ENCODE data around the gene DAZAP1. TPM values are rescaled to one million over a fixed set of nuclear protein-coding genes. Genes with fewer than 3 reads are reported as not detected.

The DAZAP1 gene
- total RNA-seq, 1 experiment from 2014 or later: 246 TPM

DNA sequence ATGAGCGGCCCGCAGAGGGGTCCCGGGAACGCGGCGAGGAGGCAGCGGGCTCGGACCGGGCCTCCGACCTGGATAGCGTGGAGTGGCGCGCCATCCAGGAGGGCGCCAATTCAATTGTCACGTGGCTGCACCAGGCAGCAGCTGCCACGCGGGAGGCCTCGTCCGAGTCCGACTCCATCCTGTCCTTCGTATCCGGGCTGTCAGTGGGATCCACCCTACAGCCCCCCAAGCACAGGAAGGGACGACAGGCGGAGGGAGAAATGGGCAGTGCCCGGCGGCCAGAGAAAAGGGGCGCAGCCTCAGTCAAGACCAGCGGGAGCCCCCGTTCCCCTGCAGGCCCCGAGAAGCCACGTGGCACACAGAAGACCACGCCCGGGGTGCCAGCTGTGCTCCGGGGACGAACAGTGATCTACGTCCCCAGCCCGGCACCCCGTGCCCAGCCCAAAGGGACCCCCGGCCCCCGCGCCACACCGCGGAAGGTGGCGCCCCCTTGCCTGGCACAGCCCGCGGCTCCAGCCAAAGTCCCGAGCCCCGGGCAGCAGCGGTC, 61.0 kb downstream of the DAZAP1 start:
- H3K4me1 Mint-ChIP-seq (ENCODE audit: insufficient read depth, unreplicated experiment): no peaks in the 10 kb centered on the region
- ChIA-PET CTCF (no interaction called here), POLR2A (interaction anchor here (0.6 kb wide), 1 partner anchor 11 kb away, joined by 3 read pairs; no protein-coding TSS in a partner anchor)
- H3K36me3 Mint-ChIP-seq (ENCODE audit: insufficient read depth, unreplicated experiment): peaks cover 12% of the 10 kb centered on the region
- H3K27me3 Mint-ChIP-seq (ENCODE audit: insufficient read depth, unreplicated experiment): no peaks in the 10 kb centered on the region
- TF ChIP-seq, protein P1, sequence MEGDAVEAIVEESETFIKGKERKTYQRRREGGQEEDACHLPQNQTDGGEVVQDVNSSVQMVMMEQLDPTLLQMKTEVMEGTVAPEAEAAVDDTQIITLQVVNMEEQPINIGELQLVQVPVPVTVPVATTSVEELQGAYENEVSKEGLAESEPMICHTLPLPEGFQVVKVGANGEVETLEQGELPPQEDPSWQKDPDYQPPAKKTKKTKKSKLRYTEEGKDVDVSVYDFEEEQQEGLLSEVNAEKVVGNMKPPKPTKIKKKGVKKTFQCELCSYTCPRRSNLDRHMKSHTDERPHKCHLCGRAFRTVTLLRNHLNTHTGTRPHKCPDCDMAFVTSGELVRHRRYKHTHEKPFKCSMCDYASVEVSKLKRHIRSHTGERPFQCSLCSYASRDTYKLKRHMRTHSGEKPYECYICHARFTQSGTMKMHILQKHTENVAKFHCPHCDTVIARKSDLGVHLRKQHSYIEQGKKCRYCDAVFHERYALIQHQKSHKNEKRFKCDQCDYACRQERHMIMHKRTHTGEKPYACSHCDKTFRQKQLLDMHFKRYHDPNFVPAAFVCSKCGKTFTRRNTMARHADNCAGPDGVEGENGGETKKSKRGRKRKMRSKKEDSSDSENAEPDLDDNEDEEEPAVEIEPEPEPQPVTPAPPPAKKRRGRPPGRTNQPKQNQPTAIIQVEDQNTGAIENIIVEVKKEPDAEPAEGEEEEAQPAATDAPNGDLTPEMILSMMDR (IDR thresholded peaks at IDR 0.05; ENCODE audit: unreplicated experiment): no peak
- BruUV-seq (replicated peaks): no TSS peak
- H3K27ac Mint-ChIP-seq (ENCODE audit: low read depth, unreplicated experiment): no peak overlapping the region
- peak overlapping the region; percentile 48 for H3K4me3 Mint-ChIP-seq (ENCODE audit: unreplicated experiment)
- H3K9me3 Mint-ChIP-seq (ENCODE audit: unreplicated experiment): no peaks in the 10 kb centered on the region
- intact Hi-C loops (cut with micrococcal nuclease): no loop called here
- DNase-seq (ENCODE audit: unreplicated experiment): no peak

DNA sequence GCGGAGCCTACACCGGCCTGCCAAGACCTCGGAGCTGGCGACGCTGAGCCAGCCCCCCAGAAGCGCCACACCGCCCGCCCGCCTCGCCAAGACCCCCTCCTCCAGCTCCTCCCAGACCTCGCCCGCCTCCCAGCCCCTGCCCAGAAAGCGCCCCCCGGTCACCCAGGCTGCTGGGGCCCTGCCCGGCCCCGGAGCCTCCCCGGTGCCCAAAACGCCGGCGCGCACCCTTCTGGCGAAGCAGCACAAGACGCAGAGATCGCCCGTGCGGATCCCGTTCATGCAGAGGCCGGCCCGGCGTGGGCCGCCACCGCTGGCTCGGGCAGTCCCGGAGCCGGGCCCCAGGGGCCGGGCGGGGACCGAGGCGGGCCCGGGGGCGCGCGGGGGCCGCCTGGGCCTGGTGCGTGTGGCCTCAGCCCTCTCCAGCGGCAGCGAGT, 61.5 kb downstream of the DAZAP1 start:
- ChIA-PET POLR2A (interaction anchor here (0.6 kb wide), 1 partner anchor 11 kb away, joined by 3 read pairs; no protein-coding TSS in a partner anchor), CTCF (no interaction called here)
- Mint-ChIP-seq H3K4me3 (ENCODE audit: unreplicated experiment) (peak overlapping the region; percentile 48), H3K36me3 (ENCODE audit: insufficient read depth, unreplicated experiment) (peaks cover 15% of the 10 kb centered on the region), H3K27me3 (ENCODE audit: insufficient read depth, unreplicated experiment) (no peaks in the 10 kb centered on the region), H3K4me1 (ENCODE audit: insufficient read depth, unreplicated experiment) (no peaks in the 10 kb centered on the region), H3K9me3 (ENCODE audit: unreplicated experiment) (no peaks in the 10 kb centered on the region), H3K27ac (ENCODE audit: low read depth, unreplicated experiment) (no peak overlapping the region)
- peak; percentile 50 for DNase-seq (ENCODE audit: unreplicated experiment)
- no TSS peak for BruUV-seq (replicated peaks)
- intact Hi-C loops (cut with micrococcal nuclease): no loop called here
- TF ChIP-seq, protein P1 (IDR thresholded peaks at IDR 0.05; ENCODE audit: unreplicated experiment): no peak

DNA sequence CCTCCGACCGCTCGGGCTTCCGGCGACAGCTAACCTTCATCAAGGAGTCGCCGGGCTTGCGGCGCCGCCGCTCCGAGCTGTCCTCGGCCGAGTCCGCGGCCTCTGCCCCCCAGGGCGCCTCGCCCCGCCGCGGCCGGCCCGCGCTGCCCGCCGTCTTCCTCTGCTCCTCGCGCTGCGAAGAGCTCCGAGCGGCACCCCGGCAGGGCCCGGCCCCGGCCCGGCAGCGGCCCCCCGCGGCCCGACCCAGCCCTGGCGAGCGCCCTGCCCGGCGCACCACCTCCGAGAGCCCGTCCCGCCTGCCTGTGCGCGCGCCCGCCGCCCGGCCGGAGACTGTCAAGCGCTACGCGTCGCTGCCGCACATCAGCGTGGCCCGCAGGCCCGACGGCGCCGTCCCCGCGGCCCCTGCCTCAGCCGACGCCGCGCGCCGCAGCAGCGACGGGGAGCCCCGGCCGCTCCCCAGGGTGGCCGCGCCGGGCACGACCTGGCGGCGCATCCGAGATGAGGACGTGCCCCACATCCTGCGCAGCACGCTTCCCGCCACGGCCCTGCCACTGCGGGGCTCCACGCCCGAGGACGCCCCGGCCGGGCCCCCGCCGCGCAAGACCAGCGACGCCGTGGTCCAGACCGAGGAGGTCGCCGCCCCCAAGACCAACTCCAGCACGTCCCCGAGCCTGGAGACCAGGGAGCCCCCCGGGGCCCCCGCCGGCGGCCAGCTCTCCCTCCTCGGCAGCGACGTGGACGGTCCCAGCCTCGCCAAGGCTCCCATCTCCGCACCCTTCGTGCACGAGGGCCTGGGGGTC, 62.1 kb downstream of the DAZAP1 start:
- ChIA-PET CTCF (no interaction called here), POLR2A (no interaction called here)
- H3K27ac Mint-ChIP-seq (ENCODE audit: low read depth, unreplicated experiment): no peak overlapping the region
- H3K9me3 Mint-ChIP-seq (ENCODE audit: unreplicated experiment): no peaks in the 10 kb centered on the region
- no peak for DNase-seq (ENCODE audit: unreplicated experiment)
- no TSS peak for BruUV-seq (replicated peaks)
- H3K4me3 Mint-ChIP-seq (ENCODE audit: unreplicated experiment): peak overlapping the region; percentile 38
- intact Hi-C loops (cut with micrococcal nuclease): no loop called here
- H3K4me1 Mint-ChIP-seq (ENCODE audit: insufficient read depth, unreplicated experiment): no peaks in the 10 kb centered on the region
- H3K36me3 Mint-ChIP-seq (ENCODE audit: insufficient read depth, unreplicated experiment): peaks cover 21% of the 10 kb centered on the region
- TF ChIP-seq, protein P1 (IDR thresholded peaks at IDR 0.05; ENCODE audit: unreplicated experiment): no peak
- H3K27me3 Mint-ChIP-seq (ENCODE audit: insufficient read depth, unreplicated experiment): no peaks in the 10 kb centered on the region

DNA sequence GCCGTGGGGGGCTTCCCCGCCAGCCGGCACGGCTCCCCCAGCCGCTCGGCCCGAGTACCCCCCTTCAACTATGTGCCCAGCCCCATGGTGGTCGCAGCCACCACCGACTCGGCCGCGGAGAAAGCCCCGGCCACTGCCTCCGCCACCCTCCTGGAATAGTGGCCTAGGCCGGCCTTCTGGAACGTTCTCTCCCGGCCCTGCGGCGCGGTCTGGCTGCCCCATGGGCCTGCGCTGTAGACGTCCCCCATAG, 62.6 kb downstream of the DAZAP1 start:
- peak overlapping the region; percentile 38 for H3K4me3 Mint-ChIP-seq (ENCODE audit: unreplicated experiment)
- DNase-seq (ENCODE audit: unreplicated experiment): no peak
- no peaks in the 10 kb centered on the region for H3K4me1 Mint-ChIP-seq (ENCODE audit: insufficient read depth, unreplicated experiment)
- CTCF ChIA-PET: no interaction called here
- no peaks in the 10 kb centered on the region for H3K27me3 Mint-ChIP-seq (ENCODE audit: insufficient read depth, unreplicated experiment)
- POLR2A ChIA-PET: interaction anchor here (0.6 kb wide), 1 partner anchor 501 kb away, joined by 3 read pairs; no protein-coding TSS in a partner anchor
- no peak overlapping the region for H3K27ac Mint-ChIP-seq (ENCODE audit: low read depth, unreplicated experiment)
- H3K9me3 Mint-ChIP-seq (ENCODE audit: unreplicated experiment): no peaks in the 10 kb centered on the region
- intact Hi-C loops (cut with micrococcal nuclease): no loop called here
- TF ChIP-seq, protein P1 (IDR thresholded peaks at IDR 0.05; ENCODE audit: unreplicated experiment): no peak
- no TSS peak for BruUV-seq (replicated peaks)
- peaks cover 20% of the 10 kb centered on the region for H3K36me3 Mint-ChIP-seq (ENCODE audit: insufficient read depth, unreplicated experiment)
